ENCODE data around the gene AUP1.

The AUP1 gene

DNA sequence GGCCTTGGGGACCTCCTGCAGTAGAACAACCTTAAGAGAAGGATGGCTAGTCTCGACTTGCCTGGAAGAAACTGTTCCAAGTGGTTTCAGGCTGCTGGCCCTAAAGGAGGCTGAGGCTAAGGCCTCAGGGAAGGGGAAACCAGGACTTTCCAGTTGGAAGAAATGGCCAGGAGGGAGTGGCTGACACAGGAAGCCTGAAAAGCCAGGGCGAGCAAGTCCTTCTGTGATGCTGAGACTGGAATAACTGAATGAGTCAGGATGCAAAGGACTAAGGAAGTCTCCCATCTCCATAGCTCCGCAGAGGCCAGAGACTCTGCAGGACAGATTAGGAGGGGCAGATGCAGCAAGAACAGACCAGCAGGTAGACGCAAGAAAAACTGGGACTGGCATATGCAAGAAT is 7.6 kb upstream of the AUP1 start:
- no peak for DNase-seq (ENCODE audit: low read depth in 1 of 2, low spot score in 1 of 2)

DNA sequence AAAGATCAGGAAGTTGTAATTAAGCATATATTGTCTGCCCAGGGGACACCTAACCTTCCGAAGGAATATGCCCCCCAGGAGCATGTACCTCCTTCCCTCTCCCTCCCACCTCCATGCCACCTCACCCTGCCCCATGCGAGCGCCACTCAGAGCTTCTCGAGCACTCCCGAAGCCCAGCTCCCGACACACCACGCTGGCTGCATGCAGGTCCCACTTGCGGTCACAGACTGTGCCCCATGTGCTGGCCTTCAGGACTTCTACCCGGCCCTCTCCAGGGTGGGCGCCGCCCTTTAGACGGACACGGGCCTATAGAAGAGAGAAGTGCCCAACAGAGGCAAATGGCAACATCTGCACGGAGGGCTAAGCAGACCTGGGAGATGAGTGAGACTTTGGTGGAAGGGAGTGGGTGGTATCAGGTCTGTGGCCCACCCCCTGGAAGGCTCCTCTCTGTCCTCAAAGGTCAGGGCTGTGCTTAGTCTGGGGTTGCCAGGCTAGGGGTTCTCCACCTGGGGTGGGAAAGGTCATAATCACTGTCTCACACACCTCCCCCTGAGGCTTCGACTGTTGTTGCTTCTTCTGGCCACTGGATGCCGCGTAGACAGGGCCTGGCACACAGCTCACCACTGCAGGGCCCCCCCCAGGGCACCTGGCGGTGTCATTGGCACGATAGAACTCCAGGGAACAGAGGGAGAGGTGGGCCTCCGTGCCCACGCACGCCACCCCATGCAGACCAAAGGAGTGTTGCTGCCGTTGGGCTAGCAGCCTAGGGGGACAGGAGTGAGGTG is 6.9 kb upstream of the AUP1 start:
- DNase-seq (ENCODE audit: low read depth in 1 of 2, low spot score in 1 of 2): no peak

DNA sequence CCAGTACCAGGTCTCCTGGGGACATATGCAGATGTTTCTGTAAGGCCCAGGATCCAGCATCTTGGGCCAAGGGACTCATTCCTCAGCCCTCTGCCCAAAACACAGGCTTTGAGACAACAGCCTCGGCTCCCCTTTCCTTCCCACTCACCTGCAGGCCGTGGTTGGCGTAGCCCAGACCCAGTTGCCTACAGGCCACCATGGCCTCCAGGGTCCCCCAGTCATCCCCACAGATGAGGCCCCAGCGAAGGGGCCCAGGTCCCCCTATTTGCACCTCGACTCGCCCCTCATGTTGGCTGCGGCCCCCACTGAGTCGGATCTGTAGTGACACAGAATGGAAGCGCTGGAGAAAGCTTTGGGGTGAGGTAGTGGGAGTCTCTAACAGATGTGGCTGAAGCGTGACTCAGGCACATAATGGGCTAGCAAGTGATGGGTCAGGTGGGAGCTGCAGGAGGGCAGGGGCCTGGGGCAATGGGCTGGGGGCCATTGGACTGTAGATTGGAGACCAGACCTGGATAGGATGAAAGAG is 6.0 kb upstream of the AUP1 start:
- DNase-seq (ENCODE audit: low read depth in 1 of 2, low spot score in 1 of 2): no peak

DNA sequence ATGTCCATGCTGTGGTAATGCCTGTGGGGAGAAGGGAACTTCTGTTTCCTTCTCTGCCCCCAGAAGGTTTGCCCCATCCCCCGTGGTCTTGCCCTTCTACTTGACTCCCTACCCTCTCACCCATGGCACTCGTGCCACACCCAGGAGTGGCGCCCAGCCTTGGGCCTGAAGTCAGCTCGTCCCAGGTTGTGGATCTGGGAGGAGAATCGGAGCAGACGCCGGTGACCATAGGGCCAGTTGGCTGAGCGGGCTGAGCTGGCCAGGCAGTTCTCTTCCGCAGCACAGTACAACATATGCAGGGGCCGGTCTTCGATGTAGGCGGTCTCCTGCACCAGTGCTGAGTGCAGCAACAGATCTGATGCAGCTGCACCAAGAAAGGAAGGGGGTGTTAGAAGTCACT is 4.9 kb upstream of the AUP1 start:
- no peak for DNase-seq (ENCODE audit: low read depth in 1 of 2, low spot score in 1 of 2)

DNA sequence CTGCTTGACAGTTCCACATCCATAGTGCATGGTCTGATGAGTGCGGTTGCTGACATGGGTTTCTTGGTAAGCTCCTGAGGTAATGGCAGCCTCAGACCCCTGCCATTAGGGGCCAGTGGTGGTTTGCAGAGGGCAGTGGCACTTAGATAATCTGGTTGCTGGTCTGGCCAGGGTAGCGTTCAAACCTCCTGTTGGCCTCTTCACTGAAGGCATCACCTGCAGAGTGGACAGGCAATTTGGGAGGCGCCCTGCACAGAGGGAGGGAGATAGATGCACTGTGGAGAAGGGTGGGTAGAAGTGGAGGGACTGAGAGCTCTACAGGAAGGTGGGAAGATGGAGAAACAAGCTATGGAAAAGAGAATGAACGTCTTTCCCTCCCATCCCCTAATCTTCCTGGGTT is 4.0 kb upstream of the AUP1 start:
- no peak for DNase-seq (ENCODE audit: low read depth in 1 of 2, low spot score in 1 of 2)

DNA sequence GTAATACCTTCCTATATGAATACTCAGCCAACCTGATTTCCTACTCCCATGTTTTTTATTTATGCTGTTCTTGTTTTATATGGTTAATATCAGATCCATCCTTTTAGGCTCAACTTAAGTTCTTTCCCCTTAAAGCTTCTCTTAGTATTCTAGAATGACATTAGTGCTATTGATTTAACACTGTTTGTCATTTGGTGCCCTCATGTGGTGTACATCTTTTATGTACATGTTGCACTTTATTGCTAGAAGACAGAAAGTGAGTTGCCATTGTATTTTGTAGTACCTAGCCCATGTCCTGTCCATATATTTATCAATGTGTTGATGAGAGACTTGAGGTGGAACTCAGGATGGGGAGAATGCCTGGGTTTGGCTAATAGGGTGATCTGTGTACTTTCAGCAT is 2.7 kb upstream of the AUP1 start:
- DNase-seq (ENCODE audit: low read depth in 1 of 2, low spot score in 1 of 2): no peak

DNA sequence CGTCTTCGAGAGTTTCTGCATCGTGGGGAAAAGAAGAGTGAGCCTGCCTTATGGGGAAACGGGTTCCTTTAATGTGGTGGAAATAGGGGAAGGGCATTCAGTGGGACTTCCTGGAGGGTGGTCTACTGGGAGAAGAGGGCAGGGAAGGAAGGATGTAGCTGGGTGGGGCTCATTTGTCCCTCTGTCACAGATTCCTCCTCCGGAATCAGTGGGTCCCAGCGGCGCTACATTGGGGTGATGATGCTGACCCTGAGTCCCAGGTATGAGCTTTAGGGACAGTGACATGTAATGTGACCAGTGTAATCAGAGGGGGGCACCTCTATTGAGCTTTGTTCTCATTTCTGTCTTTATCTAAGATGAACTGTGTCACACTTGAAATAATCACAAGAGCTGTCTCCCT is 2.2 kb upstream of the AUP1 start:
- no peak for DNase-seq (ENCODE audit: low read depth in 1 of 2, low spot score in 1 of 2)

DNA sequence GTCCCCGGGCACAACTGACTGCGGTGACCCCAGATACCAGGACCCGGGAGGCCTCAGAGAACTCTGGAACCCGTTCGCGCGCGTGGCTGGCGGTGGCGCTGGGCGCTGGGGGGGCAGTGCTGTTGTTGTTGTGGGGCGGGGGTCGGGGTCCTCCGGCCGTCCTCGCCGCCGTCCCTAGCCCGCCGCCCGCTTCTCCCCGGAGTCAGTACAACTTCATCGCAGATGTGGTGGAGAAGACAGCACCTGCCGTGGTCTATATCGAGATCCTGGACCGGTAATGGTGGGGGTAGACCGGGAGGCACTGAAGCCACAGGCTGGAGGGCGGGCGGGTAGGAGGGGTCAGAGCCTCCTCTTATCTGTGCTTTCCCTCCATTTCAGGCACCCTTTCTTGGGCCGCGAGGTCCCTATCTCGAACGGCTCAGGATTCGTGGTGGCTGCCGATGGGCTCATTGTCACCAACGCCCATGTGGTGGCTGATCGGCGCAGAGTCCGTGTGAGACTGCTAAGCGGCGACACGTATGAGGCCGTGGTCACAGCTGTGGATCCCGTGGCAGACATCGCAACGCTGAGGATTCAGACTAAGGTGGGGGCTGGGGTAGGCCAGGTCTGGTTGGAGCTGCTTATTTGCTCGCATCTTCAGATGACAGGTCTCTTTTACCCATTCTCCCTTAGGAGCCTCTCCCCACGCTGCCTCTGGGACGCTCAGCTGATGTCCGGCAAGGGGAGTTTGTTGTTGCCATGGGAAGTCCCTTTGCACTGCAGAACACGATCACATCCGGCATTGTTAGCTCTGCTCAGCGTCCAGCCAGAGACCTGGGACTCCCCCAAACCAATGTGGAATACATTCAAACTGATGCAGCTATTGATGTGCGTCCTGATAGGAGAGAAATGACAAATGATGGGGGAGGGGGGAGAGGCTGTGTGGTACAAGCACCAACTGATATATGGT is 1.0 kb upstream of the AUP1 start:
- no peak for DNase-seq (ENCODE audit: low read depth in 1 of 2, low spot score in 1 of 2)

DNA sequence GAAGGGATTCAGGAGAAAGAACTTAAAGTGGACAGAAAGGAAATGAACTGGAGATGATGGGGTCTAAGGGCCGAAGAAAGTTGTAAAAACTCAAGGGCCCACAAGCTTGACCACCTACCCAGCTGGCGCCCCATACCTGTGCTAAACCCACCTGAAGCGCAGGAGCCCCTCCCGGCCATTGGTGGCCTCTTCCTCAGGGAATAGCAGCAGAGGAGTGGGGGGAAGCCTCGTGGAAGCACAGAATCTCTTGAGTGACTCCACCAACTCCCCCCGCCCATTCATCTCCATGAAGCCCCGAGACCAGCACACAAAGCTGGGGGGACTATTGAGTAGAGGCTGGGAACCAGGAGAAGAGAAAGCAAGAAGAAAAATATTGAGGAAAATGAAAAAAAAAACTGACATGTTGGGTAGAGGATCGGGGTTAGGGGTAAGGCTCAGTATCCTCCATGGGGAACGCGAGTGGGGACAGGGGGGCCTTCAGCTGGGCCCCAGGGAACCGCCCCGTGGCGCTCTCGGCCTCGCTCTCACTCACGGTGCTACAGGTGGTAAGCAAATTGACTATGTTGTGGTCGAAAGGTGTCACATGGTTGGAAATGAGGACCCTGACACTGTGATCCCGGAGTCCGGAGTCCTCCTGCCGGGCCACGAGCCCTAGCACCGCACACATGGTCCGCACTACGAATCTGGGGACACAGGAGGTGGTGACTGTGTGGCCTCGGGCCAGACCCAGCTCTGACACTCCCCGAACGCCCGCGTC is 728 bp downstream of the AUP1 start:
- no peak for DNase-seq (ENCODE audit: low read depth in 1 of 2, low spot score in 1 of 2)

DNA sequence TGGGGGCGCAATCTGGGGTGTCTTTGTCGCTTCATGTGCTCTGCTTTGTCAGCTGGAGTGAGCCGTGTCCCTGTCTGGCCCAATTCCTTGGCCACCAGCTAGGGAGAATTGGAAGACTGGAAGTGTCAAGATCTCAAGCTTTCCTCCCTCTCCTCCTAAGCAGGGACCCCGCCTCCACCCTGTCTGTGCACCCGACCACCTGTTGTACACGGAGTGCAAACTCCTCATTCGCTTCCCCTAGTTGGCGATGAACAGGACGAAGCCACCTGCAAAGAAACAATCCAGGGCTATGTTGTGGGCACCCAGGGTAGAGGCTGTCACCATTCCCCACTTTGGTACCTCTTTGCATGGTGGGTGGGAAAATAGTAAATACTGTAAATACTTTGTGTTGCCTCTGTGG is 1.8 kb downstream of the AUP1 start:
- DNase-seq (ENCODE audit: low read depth in 1 of 2, low spot score in 1 of 2): no peak

DNA sequence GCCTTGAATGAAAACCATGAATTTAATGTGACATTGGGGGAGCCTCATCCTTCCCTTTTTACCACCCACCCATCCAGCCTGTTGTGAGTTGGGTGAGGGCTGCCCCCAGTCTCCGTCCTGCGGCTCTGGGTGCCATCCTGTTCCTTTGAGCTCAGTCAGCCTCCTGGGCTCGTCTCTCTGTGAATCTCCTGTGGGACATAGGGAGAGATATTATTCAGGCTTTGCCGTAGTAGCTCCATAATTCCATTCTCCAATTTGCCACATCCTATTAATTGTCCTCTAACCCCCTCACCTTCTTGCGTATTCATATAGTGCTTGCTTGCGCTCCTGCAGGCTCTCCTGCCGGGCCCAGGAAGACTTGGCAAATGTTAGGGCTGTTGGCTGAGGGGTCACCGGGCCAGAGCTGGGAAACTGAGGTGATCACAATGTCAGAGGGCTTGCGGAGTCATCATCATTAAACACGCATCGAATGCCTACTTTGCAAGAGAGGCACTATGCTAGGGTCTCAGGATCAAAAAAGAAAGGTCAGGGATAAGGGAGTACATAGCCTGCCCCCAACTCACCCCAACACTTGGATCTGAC is 2.8 kb downstream of the AUP1 start:
- no peak for DNase-seq (ENCODE audit: low read depth in 1 of 2, low spot score in 1 of 2)

DNA sequence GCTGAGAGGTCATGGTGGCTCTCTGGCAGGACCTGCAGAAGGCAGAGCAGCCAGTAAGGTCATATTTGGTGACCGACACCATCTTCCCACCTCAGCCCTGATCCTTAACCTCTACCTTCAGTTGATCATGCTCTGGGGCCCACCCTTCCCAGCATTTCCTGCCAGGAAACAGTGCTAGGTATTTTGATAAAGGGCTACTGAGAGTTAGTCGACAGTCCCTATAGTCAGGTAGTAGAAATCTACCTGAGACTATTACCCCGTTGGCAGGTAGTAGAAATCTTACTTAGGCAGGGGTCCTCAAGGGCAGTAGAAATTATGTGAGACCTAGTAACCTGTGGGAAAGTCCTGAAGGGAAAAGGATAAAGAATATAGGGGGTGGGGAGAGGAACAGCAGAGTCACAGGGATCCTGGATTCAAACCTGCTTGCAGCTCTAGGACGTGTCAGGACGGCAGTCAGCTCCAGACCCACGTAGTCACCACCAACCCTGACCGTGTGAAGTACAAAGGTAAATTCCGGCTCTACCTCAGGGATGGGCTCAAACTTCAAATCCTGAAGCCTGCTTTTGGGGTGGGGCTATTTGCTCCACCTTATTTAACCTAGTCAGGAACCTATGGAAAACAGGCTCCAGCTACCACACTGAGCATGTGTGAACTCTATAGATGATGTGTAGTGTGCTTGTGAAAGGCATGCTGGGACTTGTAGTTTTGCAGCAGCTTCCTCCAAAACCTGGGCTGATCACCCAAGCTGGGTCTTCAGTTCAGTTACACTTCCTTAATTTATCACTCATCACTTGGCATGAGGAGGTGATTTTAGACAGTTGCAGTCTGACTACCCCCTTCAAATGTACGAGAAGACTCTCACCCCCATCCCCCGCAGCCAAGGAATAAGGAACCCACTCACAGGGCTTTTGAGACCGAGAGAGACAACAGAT is 3.5 kb downstream of the AUP1 start, which contains the start of gene DQX1:
TSS of gene DQX1 (minus strand) at position 515 of the 932 bp plus-strand sequence. CDS start at position 13, 502 bp downstream.
- no peak for DNase-seq (ENCODE audit: low read depth in 1 of 2, low spot score in 1 of 2)

DNA sequence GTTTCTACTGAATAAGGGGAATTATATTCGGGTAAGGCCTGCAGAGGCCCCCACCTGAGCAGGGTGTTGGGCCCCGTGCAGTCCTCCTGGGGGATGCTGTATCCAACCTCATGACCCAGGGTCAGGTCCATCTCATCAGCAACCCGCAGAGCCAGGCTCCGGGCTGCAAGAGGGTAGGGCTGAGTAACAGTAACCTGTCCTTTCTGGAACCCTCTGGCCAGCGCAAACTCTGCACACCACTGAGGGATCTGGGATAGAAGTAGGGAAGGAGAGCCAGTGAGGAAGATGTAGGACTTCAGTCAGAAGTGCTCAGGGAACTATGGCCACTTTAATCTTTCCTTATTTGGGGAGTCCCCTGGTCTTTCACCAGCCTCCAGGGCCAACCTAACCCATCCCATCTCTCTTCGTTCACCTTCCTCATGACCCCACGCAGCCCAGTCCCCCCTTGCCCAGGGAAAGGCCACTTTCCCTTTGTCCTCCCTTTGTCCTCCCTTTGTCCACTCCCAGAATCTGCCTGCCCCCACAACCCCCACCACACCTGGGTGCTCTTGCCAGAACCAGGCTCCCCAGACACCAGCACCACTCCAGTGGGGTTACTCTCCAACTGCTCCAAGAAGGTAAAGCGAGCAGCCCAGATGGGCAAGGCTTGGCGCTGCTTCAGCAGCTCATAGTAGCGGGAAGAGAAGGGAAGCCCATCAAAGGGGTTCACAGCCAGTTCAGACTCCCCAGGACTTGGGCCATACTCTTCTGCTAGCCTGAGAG is 4.4 kb downstream of the AUP1 start:
- no peak for DNase-seq (ENCODE audit: low read depth in 1 of 2, low spot score in 1 of 2)

DNA sequence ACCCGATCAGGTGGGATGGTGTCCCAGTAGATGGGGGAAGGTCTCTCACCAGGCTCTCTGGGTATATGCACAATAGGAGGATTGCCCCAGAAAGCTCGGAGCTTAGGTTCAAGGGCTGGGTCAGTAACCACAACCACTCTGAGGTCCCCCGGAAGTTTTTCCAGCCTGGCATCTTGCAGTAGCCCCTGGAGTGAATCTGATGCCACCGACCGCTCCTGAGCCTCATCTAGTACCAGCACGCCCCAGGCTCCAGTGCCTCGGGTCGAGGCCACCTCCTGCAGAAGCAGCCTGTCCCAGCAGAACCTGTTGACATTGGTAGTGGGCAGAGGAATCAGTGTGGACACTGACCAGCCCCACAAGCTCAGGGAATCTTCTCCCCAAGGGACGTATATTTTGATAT is 5.5 kb downstream of the AUP1 start:
- DNase-seq (ENCODE audit: low read depth in 1 of 2, low spot score in 1 of 2): no peak

DNA sequence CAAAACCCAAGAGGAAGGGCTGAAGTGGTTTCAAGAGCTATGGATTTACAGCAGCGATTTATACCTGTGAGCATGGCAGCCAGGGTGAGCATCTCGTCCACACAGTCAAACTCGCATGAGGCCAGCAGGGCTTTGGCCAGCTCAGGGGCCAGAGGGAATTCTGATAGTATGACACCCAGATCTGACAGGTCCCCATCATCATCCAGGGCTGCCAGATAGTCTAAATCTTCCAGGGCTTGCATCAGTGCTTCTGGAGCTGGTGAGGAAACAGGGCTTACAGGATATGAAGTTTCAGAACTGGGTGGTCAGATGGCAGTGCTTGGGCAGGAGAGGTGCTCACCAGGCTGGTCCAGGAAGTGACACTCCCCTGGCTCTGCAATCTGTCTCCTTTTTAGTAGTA is 7.0 kb downstream of the AUP1 start:
- no peak for DNase-seq (ENCODE audit: low read depth in 1 of 2, low spot score in 1 of 2)

DNA sequence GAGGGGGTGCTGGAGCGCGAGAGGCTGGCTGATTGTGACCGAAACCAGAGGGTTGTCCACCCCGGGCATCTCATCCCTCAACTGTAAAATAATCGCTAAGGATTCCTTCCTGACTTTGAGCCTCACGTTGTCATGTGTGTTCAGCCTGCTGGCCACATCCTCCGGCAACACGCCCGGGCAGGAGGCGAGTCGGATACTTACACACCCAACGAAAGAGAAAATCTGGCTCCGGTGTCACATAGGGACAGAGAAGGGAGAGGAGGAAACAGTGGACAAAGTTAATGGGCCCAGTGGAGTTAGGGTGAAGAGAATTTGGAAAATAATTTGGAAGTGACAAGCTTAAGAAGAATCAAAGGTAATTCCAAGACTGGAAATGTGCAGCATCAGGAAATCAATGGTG is 12.9 kb downstream of the AUP1 start:
- no peak for DNase-seq (ENCODE audit: low read depth in 1 of 2, low spot score in 1 of 2)

DNA sequence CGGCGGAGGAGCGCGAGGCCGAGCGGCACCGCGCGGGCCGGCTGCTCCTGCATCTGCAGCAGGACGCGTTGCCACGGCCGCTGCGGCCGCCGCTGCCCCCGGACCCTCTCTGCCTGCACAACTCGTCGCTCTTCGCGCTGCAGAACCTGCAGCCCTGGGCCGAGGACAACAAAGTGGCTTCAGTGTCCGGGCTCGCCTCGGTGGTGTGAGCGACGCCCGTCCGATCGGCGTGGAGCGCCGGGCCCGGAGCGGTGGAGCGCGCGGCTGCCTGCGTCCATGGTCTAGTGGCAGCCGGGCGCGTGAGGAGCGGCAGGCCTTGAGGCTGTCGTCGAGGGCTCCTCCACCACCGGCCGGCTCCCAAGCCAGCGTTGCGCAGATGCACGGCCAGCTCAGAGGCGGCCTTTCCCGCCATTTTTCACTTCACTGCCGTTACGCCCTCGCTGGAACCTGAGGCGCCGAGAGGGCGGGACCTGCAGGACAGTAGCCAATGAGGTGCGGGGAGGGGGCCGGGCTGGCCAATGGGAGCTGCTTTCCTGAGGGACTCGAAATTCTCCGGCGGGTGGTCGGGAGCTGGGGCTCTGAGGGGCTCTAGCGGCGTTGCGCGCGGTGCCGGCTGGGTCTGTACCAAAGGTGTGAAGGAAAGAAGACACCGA is 13.4 kb downstream of the AUP1 start:
- peak in 1 of 2 donors; percentile 61 for DNase-seq (ENCODE audit: low read depth in 1 of 2, low spot score in 1 of 2)

DNA sequence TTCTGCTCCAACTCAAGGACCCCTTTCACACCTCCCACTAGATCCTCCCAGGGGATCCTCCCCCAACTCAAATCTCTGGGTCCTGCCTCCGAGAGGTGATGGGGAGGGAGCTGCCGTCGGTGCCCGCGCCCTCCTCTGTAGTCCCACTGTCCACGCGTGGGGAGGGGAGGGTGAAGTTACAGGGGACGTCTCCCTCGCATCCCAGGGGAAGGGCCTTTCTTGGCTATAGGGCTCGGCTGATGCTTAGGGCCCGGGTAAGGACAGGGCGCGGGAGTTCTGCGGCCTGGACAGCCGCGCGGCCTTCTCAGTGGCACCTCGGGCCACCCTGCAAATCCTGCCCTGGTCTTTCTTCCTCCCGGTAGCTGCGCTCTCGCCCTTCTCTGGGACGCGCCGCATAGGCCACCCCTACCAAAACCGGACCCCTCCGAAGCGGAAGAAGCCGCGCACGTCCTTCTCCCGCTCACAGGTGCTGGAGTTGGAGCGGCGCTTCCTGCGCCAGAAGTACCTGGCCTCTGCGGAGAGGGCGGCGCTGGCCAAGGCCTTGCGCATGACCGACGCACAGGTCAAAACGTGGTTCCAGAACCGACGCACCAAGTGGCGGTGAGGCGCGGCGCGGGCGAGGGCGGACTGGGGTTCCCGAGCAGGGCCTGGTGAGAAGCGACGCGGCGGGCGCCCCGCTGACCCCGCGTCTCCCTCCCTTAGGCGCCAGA is 14.1 kb downstream of the AUP1 start:
- DNase-seq (ENCODE audit: low read depth in 1 of 2, low spot score in 1 of 2): no peak
